HEK293 (cell line): ENCODE measurements around the gene SULF2.

Source experiments
- CTCF ChIA-PET: fragments of 350-600 bp; formaldehyde crosslinking; extraction: SDS; loops from one replicate; lab custom pipeline; 2021; ENCODE audit warnings: antibody characterized with exemption; lab: Yijun Ruan, JAX
- POLR2A ChIA-PET: fragments of 300-600 bp; formaldehyde crosslinking; extraction: SDS; loops from one replicate; lab custom pipeline; 2020; ENCODE audit warnings: antibody characterized with exemption, inconsistent platforms; lab: Yijun Ruan, JAX
- H3K27ac ChIP-seq: fragments of 200-500 bp; sonication (Bioruptor generic); 2 replicates; pipeline ENCODE4 v1.5.1; 2014; ENCODE audit warnings: low read depth, low read length, control low read depth, inconsistent platforms; ENCODE audit errors: extremely low read depth
- H3K36me3 ChIP-seq, 2 experiments: fragments of 200-500 bp in 1 of 2; sonication (Bioruptor generic) in 1 of 2; 1 replicate in 1 of 2; 2 replicates in 1 of 2; pipeline ENCODE4 v1.5.1; 2014 to 2017; ENCODE audit warnings: inconsistent platforms in 2 of 2, low read length in 2 of 2; ENCODE audit not compliant: control insufficient read depth in 2 of 2, insufficient read depth in 1 of 2
- H3K4me1 ChIP-seq: fragments of 200-500 bp; sonication (Bioruptor generic); 2 replicates; pipeline ENCODE4 v1.5.1; 2014; ENCODE audit warnings: mild to moderate bottlenecking, low read length, inconsistent platforms; ENCODE audit not compliant: control insufficient read depth, insufficient read depth
- H3K4me3 ChIP-seq: 2 replicates; pipeline ENCODE4 v1.5.1; 2011; ENCODE audit warnings: low read depth, mild to moderate bottlenecking, control low read depth, low read length, moderate library complexity
- H3K9me3 ChIP-seq: fragments of 200-500 bp; sonication (Bioruptor generic); 2 replicates; pipeline ENCODE4 v1.5.1; 2014; ENCODE audit warnings: low read depth, low read length, inconsistent platforms; ENCODE audit not compliant: control insufficient read depth, insufficient read depth
- ATF2 ChIP-seq: fragments of 450-650 bp; formaldehyde crosslinking; IDR thresholded peaks from 2 replicates; pipeline ENCODE4 v1.5.1; 2016; ENCODE audit warnings: missing biosample characterization, missing genetic modification characterization, low read depth
- HOXD13 ChIP-seq: sonication (generic); formaldehyde crosslinking; IDR thresholded peaks from 2 replicates; pipeline ENCODE4 v1.8.0; 2022; ENCODE audit warnings: missing genetic modification reagents, borderline replicate concordance
- SCRT1 ChIP-seq: fragments of 450-650 bp; formaldehyde crosslinking; IDR thresholded peaks from 2 replicates; pipeline ENCODE4 v1.5.1; 2016; ENCODE audit warnings: missing biosample characterization, missing genetic modification characterization, borderline replicate concordance
- ZBTB20 ChIP-seq: fragments of 450-650 bp; formaldehyde crosslinking; IDR thresholded peaks from 2 replicates; pipeline ENCODE4 v1.5.1; 2016; ENCODE audit warnings: missing biosample characterization, missing genetic modification characterization
- ZBTB26 ChIP-seq: fragments of 450-650 bp; formaldehyde crosslinking; optimal IDR thresholded peaks from 2 replicates; pipeline ENCODE3; 2016; ENCODE audit warnings: missing biosample characterization, mild to moderate bottlenecking, missing genetic modification characterization
- ZBTB49 ChIP-seq: fragments of 450-650 bp; formaldehyde crosslinking; IDR thresholded peaks from 2 replicates; pipeline ENCODE4 v1.5.1; 2016; ENCODE audit warnings: missing biosample characterization, missing genetic modification characterization, low read depth
- ZBTB8A ChIP-seq: fragments of 450-650 bp; formaldehyde crosslinking; IDR thresholded peaks from 2 replicates; pipeline ENCODE4 v1.5.1; 2016; ENCODE audit warnings: missing biosample characterization, missing genetic modification characterization
- ZNF157 ChIP-seq: fragments of 450-650 bp; formaldehyde crosslinking; IDR thresholded peaks from 2 replicates; pipeline ENCODE4 v1.5.1; 2016; ENCODE audit warnings: missing biosample characterization, missing genetic modification characterization
- ZNF16 ChIP-seq: fragments of 450-650 bp; formaldehyde crosslinking; IDR thresholded peaks from 2 replicates; pipeline ENCODE4 v1.5.1; 2016; ENCODE audit warnings: low read depth, missing biosample characterization, missing genetic modification characterization
- ZNF184 ChIP-seq: fragments of 450-650 bp; IDR thresholded peaks from 2 replicates; pipeline ENCODE4 v1.5.1; 2018; ENCODE audit warnings: missing biosample characterization, mild to moderate bottlenecking, missing genetic modification characterization
- ZNF274 ChIP-seq, 2 experiments: fragments of 200-500 bp in 1 of 2; fragments of 450-650 bp in 1 of 2; sonication (Bioruptor generic) in 1 of 2; formaldehyde crosslinking in 1 of 2; IDR thresholded peaks; 2 replicates each; pipeline versions ENCODE4 v1.5.1 to v1.6.1; 2014 to 2016; ENCODE audit warnings: borderline replicate concordance in 1 of 2, inconsistent platforms in 1 of 2, low read length in 1 of 2, missing biosample characterization in 1 of 2, missing genetic modification characterization in 1 of 2
- ZNF292 ChIP-seq: fragments of 450-650 bp; formaldehyde crosslinking; IDR thresholded peaks from 2 replicates; pipeline ENCODE4 v1.5.1; 2016; ENCODE audit warnings: low read depth, missing biosample characterization, missing genetic modification characterization, borderline replicate concordance
- ZNF366 ChIP-seq: fragments of 450-650 bp; formaldehyde crosslinking; conservative IDR thresholded peaks from 2 replicates; pipeline ENCODE4 v1.5.1; 2016; ENCODE audit warnings: missing biosample characterization, missing genetic modification characterization
- ZNF416 ChIP-seq: fragments of 450-650 bp; formaldehyde crosslinking; IDR thresholded peaks from 2 replicates; pipeline ENCODE4 v1.5.1; 2016; ENCODE audit warnings: missing biosample characterization, missing genetic modification characterization
- ZNF48 ChIP-seq: fragments of 450-650 bp; formaldehyde crosslinking; IDR thresholded peaks from 2 replicates; pipeline ENCODE4 v1.5.1; 2016; ENCODE audit warnings: missing biosample characterization, missing genetic modification characterization
- ZNF501 ChIP-seq: fragments of 450-650 bp; formaldehyde crosslinking; IDR thresholded peaks from 2 replicates; pipeline ENCODE4 v1.5.1; 2016; ENCODE audit warnings: missing biosample characterization, missing genetic modification characterization
- ZNF521 ChIP-seq: fragments of 450-650 bp; formaldehyde crosslinking; IDR thresholded peaks from 2 replicates; pipeline ENCODE4 v1.5.1; 2017; ENCODE audit warnings: missing biosample characterization, mild to moderate bottlenecking, missing genetic modification characterization
- ZNF529 ChIP-seq: fragments of 450-650 bp; formaldehyde crosslinking; IDR thresholded peaks from 2 replicates; pipeline ENCODE4 v1.5.1; 2017; ENCODE audit warnings: missing genetic modification characterization, missing biosample characterization; ENCODE audit not compliant: insufficient replicate concordance
- ZNF621 ChIP-seq: fragments of 450-650 bp; formaldehyde crosslinking; IDR thresholded peaks from 2 replicates; pipeline ENCODE4 v1.5.1; 2017; ENCODE audit warnings: missing biosample characterization, missing genetic modification characterization
- ZNF624 ChIP-seq: fragments of 450-650 bp; formaldehyde crosslinking; IDR thresholded peaks from 2 replicates; pipeline ENCODE4 v1.5.1; 2017; ENCODE audit warnings: missing biosample characterization, missing genetic modification characterization
- ZNF629 ChIP-seq: fragments of 450-650 bp; formaldehyde crosslinking; IDR thresholded peaks from 2 replicates; pipeline ENCODE4 v1.5.1; 2017; ENCODE audit warnings: missing biosample characterization, missing genetic modification characterization
- ZNF645 ChIP-seq: fragments of 450-650 bp; formaldehyde crosslinking; IDR thresholded peaks from 2 replicates; pipeline ENCODE4; 2016; ENCODE audit warnings: missing biosample characterization, missing genetic modification characterization
- ZNF658 ChIP-seq: fragments of 450-650 bp; formaldehyde crosslinking; IDR thresholded peaks from 2 replicates; pipeline ENCODE4; 2016; ENCODE audit warnings: missing biosample characterization, missing genetic modification characterization
- ZNF664 ChIP-seq: fragments of 450-650 bp; formaldehyde crosslinking; IDR thresholded peaks from 2 replicates; pipeline ENCODE4 v1.5.1; 2016; ENCODE audit warnings: missing biosample characterization, missing genetic modification characterization
- ZSCAN18 ChIP-seq: fragments of 450-650 bp; formaldehyde crosslinking; IDR thresholded peaks from 2 replicates; pipeline ENCODE4 v1.5.1; 2016; ENCODE audit warnings: missing biosample characterization, missing genetic modification characterization

The SULF2 gene

GRCh38 chr20:47614703-47615309 lies 170.5 kb downstream of the SULF2 start (continued):
- no peak for TF ChIP-seq ZBTB49 (tag by site-specific recombination)
- no peak for TF ChIP-seq ATF2
- TF ChIP-seq ZNF16: no peak
- no peak for TF ChIP-seq ZBTB20 (tag by site-specific recombination)
- TF ChIP-seq ZNF521: no peak
- no peak for TF ChIP-seq ZNF529
- TF ChIP-seq SCRT1: no peak
- no peak for TF ChIP-seq ZBTB8A (tag by site-specific recombination)

GRCh38 chr20:47612670-47613069 lies 172.6 kb downstream of the SULF2 start:
- Histone ChIP-seq H3K4me1 (no peaks in the 10 kb centered on the region), H3K4me3 (no peak overlapping the region), H3K36me3 (no peaks in the 10 kb centered on the region), H3K9me3 (no peaks in the 10 kb centered on the region), H3K27ac (no peak overlapping the region)
- ChIA-PET POLR2A (interaction anchor here (1.1 kb wide), 1 partner anchor 111 kb away, joined by 3 read pairs; the partner anchor contains the start of gene NCOA3), CTCF (interaction anchor here (0.7 to 1.3 kb wide), 2 partner anchors 8 to 624 kb away, joined by 4 read pairs; no protein-coding TSS in a partner anchor)
- TF ChIP-seq ZNF48 (tag by site-specific recombination) (no peak), ZNF621 (tag by site-specific recombination) (no peak), ZNF416 (tag by site-specific recombination) (no peak), ZNF184 (tag by site-specific recombination) (no peak), ZNF366 (no peak)

- TF ChIP-seq ZNF157 (tag by site-specific recombination): no peak
- no peak for TF ChIP-seq HOXD13
- TF ChIP-seq ZNF645 (tag by site-specific recombination): no peak
- TF ChIP-seq ZNF624 (tag by site-specific recombination): no peak
- TF ChIP-seq ZNF658 (tag by site-specific recombination): no peak
- TF ChIP-seq ZNF664 (tag by site-specific recombination): no peak
- no peak for TF ChIP-seq ZBTB26
- no peak for TF ChIP-seq ZNF416 (tag by site-specific recombination)
- TF ChIP-seq ZNF501: no peak
- no peak for TF ChIP-seq ZNF274 (IDR thresholded peaks at IDR 0.05; ENCODE audit: low read length)
- TF ChIP-seq ZNF274 (tag by site-specific recombination; IDR thresholded peaks at IDR 0.05; ENCODE audit: borderline replicate concordance): no peak
- no peak for TF ChIP-seq ZNF629
- no peak for TF ChIP-seq ZNF292 (tag by site-specific recombination)
- TF ChIP-seq ZSCAN18 (tag by site-specific recombination): no peak
- Histone ChIP-seq H3K36me3 (no peaks in the 10 kb centered on the region), H3K4me3 (no peak overlapping the region), H3K4me1 (peaks cover 6% of the 10 kb centered on the region; the same call in 1 of the 2 replicates), H3K9me3 (no peaks in the 10 kb centered on the region), H3K27ac (no peak overlapping the region)
- ChIA-PET CTCF (interaction anchor here (0.7 to 1.3 kb wide), 2 partner anchors 9 to 623 kb away, joined by 4 read pairs; no protein-coding TSS in a partner anchor), POLR2A (interaction anchor here (1.1 to 1.3 kb wide), 2 partner anchors 12 to 110 kb away, joined by 3 to 5 read pairs; partner anchors contain the start of gene NCOA3)
These were observed 173.5 kb downstream of the SULF2 start for GRCh38 chr20:47611785-47612184.
